Activated CD4-positive, alpha-beta T cell treated with anti-CD3 and anti-CD28 coated beads, Interleukin-2, amount 50 U/mL, for 1 hour (primary cell): Measurements from ENCODE around the gene RAB17.

Source experiments
- DNase-seq: peaks from one replicate; pipeline ENCODE4 v3.0.0-alpha.2; 2020

RAB17 gene

GRCh38 chr2:237536083-237536415 lies 54.5 kb downstream of the RAB17 start:
- DNase-seq = no peak

DNA sequence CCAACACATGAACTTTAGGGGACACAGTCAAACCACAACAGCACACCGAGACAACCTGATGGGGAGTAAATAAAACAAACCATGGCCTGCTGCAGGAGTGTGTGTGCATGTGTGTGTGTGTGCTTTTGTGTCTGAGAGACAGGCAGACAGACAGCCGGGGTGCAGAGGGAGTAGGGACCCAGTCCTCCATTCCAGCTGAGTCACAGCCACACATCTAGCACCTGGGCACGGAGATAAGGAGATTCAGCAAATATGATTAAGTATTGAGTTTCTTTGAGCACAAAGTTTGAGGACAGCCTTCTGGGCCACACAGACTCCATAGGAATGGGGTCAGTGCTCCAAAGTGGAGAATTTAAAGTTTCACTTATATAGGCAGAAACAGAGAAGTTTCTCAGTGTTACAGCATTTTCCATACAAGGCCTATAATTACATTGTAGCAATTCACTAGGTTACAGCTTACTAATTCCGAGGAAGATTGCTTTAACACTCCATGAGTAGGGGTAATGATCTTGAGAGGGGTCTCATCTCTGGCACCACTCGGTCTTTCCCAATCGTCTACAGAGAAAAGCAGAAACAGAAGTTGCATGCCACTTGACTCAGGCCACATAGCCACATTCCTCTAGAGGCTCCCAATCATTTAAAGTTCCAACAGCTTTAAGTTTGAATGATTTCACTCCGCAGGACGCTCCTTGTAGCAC lies 55.0 kb downstream of the RAB17 start:
- no peak for DNase-seq

GRCh38 chr2:237534380-237534779 lies 56.2 kb downstream of the RAB17 start:
- no peak for DNase-seq

- no peak for DNase-seq
Measured at GRCh38 chr2:237533668-237534161, 56.8 kb downstream of the RAB17 start.

DNA sequence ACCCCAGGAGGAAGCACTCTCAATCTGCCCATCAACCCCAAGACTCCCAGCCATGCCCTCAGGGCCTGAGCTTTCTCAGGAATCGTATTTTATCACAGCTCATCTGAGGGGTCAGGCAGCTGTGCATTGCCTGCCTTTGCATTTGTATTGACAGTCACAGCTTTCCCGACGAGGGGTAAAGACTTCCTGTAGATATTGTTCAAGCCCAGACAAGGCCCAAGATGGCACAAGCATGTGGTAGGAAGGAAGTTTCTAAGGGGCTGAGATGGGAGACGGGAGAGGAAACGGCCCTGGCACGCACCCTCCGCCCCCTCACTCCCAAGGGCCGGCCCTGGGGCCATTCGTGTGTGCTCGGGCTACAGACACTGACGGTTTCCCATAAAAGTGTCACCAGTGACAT lies 58.4 kb downstream of the RAB17 start:
- DNase-seq = no peak

DNA sequence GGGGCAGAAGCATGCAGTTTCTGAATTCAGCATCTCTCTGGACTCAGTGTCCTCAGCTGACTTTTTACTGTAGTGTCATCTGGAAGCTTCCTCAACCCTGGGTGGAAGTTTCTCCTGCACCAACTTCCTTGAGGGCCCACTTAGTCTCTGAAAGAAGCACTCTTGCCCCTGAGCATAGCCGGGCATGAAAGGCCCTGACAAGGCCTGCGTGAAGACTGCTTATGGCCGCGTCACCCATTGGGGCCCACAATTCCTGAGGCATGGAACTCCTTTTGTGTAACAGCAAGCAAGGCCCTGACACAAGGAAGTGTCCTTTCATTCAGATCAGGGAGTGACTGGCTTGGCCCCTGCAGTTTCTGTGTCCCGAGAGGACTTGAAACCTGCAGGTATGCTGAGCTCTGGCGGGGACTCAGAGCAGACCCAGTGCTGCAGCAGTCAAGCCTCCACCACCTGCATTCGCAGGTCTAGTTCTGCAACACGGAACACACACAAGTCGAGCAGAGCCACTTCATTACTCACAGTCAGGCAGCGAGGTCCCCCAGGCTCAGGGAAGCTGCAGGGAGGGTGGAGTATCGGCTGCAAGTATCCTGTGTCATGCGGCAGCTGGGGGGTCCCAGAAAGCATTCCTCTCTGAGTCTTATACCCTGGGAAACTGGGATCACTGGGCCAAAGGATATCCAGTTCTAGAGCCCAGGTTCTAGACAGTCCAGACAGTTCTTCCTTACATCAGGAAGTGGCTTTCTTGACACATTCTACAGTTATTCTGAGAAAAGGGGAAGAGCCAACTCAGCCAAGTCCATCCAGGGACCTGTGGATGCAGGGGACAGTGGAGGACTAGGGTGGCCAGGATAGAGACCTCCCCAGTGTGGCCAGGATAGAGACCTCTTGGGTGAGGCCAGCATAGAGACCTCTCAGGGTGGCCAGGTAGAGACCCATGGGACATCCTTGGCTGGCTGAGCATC lies 59.8 kb downstream of the RAB17 start:
- DNase-seq = no peak

- no peak for DNase-seq
Measured at GRCh38 chr2:237529452-237530402, 60.8 kb downstream of the RAB17 start.

DNA sequence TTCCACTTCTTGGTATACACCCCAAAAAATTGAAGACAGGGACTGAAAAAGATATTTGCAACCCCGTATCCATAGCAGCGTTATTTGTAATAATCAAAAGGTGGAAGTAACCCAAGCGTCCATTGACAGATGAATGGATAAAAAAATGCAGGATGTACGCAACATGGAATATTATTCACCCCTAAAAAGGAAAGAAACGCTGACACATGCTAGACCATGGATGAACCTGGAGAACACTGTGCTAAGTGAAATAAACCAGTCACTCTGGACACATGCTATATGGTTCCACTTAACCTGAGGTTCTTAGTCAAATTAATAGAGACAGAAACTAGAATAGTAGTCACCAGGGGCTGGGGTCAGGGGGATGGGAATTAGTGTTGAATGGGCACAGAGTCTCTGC lies 62.8 kb downstream of the RAB17 start:
- DNase-seq = no peak

DNA sequence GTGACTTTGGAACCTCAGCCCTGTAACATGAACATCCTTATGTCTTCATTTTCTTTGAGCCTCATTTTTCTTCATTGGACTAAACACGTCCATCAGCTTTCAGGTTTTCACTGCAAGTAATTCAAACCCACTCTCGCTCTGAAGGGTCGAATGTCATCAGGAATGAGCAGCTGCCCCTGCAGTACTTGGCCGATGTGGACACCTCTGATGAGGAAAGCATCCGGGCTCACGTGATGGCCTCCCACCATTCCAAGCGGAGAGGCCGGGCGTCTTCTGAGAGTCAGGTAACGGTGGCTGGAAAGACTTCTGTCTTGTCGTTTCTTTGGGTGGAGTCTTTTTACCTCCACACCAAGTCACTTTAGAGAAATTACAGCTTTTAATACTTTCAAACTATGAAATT lies 63.3 kb downstream of the RAB17 start:
- DNase-seq = no peak

GRCh38 chr2:237525559-237526157 lies 64.9 kb downstream of the RAB17 start:
- no peak for DNase-seq

DNA sequence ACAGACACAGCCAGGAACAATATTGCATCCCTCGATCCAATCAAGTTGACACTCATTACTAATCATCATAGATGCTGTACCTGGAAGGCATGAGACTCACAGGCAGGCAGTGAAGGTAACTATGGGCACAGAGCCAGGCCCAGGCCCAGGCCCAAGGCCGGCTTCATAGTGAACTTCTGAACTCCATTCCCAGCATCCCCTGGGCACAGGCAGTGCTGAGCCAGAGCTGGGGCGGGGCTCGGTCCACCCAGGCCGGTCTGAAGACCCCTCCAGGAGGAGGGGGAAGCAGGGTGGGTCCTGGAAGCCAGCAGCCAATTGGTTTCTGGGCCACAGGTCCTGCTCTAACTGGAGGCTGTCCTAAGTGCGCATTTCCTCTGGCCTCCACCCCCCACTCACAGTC lies 65.9 kb downstream of the RAB17 start:
- DNase-seq = no peak
